ENCODE measurements around the gene TCN1. TPM values are rescaled to one million over a fixed set of nuclear protein-coding genes. Genes with fewer than 3 reads are reported as not detected.

Gene TCN1
- total RNA-seq, 4 donors from 2014 or later = 0.76 to 5.3 (median 1.8) TPM

- Histone ChIP-seq H3K27ac (no peak within 1 kb of the TSS), H3K27me3 (no peaks in the 10 kb centered on the region), H3K36me3 (no peaks in the 10 kb centered on the region), H3K4me3 (no peak within 1 kb of the TSS), H3K9me3 (no peaks in the 10 kb centered on the region), H3K4me1 (no peaks in the 10 kb centered on the region)
- no peak for TF ChIP-seq POLR2AphosphoS5 (IDR thresholded peaks at IDR 0.05)
- TF ChIP-seq CTCF (IDR thresholded peaks at IDR 0.05) = no peak
- TF ChIP-seq POLR2A (IDR thresholded peaks at IDR 0.05) = no peak
- no peak for TF ChIP-seq EP300 (IDR thresholded peaks at IDR 0.05)
- 54% methylated on average over 5 of the region's 5 CpGs for WGBS
- DNase-seq (ENCODE audit: low spot score in 2 of 2) = no peak
These were observed 12.3 kb upstream of the TCN1 start, which contains the start of gene OOSP3 for GRCh38 chr11:59878575-59878974. TSS of gene OOSP3 (plus strand) at chr11:59878782. CDS start at chr11:59878809, 27 bp downstream.

GRCh38 chr11:59877784-59878183 lies 11.5 kb upstream of the TCN1 start:
- Histone ChIP-seq H3K4me3 (no peak overlapping the region), H3K27ac (no peak overlapping the region), H3K36me3 (no peaks in the 10 kb centered on the region), H3K4me1 (no peaks in the 10 kb centered on the region), H3K9me3 (no peaks in the 10 kb centered on the region), H3K27me3 (no peaks in the 10 kb centered on the region)
- TF ChIP-seq EP300 (IDR thresholded peaks at IDR 0.05) = no peak
- no peak for TF ChIP-seq POLR2A (IDR thresholded peaks at IDR 0.05)
- TF ChIP-seq POLR2AphosphoS5 (IDR thresholded peaks at IDR 0.05) = no peak
- TF ChIP-seq CTCF (IDR thresholded peaks at IDR 0.05) = no peak
- no peak for DNase-seq (ENCODE audit: low spot score in 2 of 2)

- Histone ChIP-seq H3K4me1 (no peaks in the 10 kb centered on the region), H3K27ac (no peak overlapping the region), H3K9me3 (no peaks in the 10 kb centered on the region), H3K36me3 (no peaks in the 10 kb centered on the region), H3K27me3 (no peaks in the 10 kb centered on the region), H3K4me3 (no peak overlapping the region)
- no peak for DNase-seq (ENCODE audit: low spot score in 2 of 2)
- no peak for TF ChIP-seq EP300 (IDR thresholded peaks at IDR 0.05)
These were observed 11.0 kb upstream of the TCN1 start for GRCh38 chr11:59877325-59877724.

GRCh38 chr11:59875856-59876519 lies 9.7 kb upstream of the TCN1 start:
- H3K27ac ChIP-seq = no peak overlapping the region
- TF ChIP-seq CTCF (IDR thresholded peaks at IDR 0.05) (no peak), POLR2AphosphoS5 (IDR thresholded peaks at IDR 0.05) (no peak), POLR2A (IDR thresholded peaks at IDR 0.05) (no peak), EP300 (IDR thresholded peaks at IDR 0.05) (no peak)
- 88% methylated on average over 9 of the region's 9 CpGs for WGBS
- H3K36me3 ChIP-seq = no peaks in the 10 kb centered on the region
- H3K9me3 ChIP-seq = no peaks in the 10 kb centered on the region
- no peaks in the 10 kb centered on the region for H3K4me1 ChIP-seq
- DNase-seq (ENCODE audit: low spot score in 2 of 2) = no peak
- H3K4me3 ChIP-seq = no peak overlapping the region
- H3K27me3 ChIP-seq = no peaks in the 10 kb centered on the region

GRCh38 chr11:59872076-59872475 lies 5.8 kb upstream of the TCN1 start:
- H3K9me3 ChIP-seq = no peaks in the 10 kb centered on the region
- H3K27me3 ChIP-seq = no peaks in the 10 kb centered on the region
- no peak for DNase-seq (ENCODE audit: low spot score in 2 of 2)
- TF ChIP-seq POLR2AphosphoS5 (IDR thresholded peaks at IDR 0.05) = no peak
- no peak for TF ChIP-seq EP300 (IDR thresholded peaks at IDR 0.05)
- TF ChIP-seq POLR2A (IDR thresholded peaks at IDR 0.05) = no peak
- no peak for TF ChIP-seq CTCF (IDR thresholded peaks at IDR 0.05)
- H3K4me3 ChIP-seq = no peak overlapping the region
- H3K4me1 ChIP-seq = no peaks in the 10 kb centered on the region
- no peaks in the 10 kb centered on the region for H3K36me3 ChIP-seq
- H3K27ac ChIP-seq = no peak overlapping the region

GRCh38 chr11:59867946-59868345 lies 1.7 kb upstream of the TCN1 start:
- no peaks in the 10 kb centered on the region for H3K36me3 ChIP-seq
- no peaks in the 10 kb centered on the region for H3K4me1 ChIP-seq
- DNase-seq (ENCODE audit: low spot score in 2 of 2) = no peak
- no peak overlapping the region for H3K4me3 ChIP-seq
- 95% methylated on average over 2 of the region's 2 CpGs for WGBS
- H3K27me3 ChIP-seq = no peaks in the 10 kb centered on the region
- no peak for TF ChIP-seq POLR2A (IDR thresholded peaks at IDR 0.05)
- TF ChIP-seq EP300 (IDR thresholded peaks at IDR 0.05) = no peak
- no peak for TF ChIP-seq CTCF (IDR thresholded peaks at IDR 0.05)
- TF ChIP-seq POLR2AphosphoS5 (IDR thresholded peaks at IDR 0.05) = no peak
- H3K9me3 ChIP-seq = no peaks in the 10 kb centered on the region
- H3K27ac ChIP-seq = no peak overlapping the region

Data from suprapubic skin (tissue), 4 donors.